ENCODE data around the gene PRRX1. TPM values are rescaled to one million over a fixed set of nuclear protein-coding genes. Genes with fewer than 3 reads are reported as not detected.

PRRX1 gene
- total RNA-seq, 1 experiment from 2014 or later, result 1.8 TPM

DNA sequence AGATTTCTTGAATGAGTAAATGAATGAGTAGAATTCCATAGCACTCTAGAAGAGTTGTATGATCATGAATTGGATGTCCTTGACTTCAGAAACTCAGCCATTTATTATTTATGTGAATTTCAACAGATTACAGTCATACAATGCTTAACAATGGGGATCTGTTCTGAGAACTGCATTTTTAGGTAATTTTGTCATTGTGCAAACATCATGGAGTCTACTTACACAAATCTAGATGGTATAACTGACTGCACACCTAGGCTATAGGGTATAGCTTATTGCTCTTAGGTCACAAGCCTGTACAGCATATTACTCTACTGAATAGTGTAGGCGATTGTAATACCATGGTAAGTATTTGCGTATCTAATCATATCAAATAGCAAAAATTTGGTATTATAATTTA is 59.6 kb downstream of the PRRX1 start:
- CTCF ChIA-PET, result no interaction called here
- no peaks in the 10 kb centered on the region for H3K9me3 Mint-ChIP-seq (ENCODE audit: low read depth, unreplicated experiment)
- no peaks in the 10 kb centered on the region for H3K4me1 Mint-ChIP-seq (ENCODE audit: low read depth, unreplicated experiment)
- no peak for DNase-seq
- BruUV-seq (replicated peaks), result no TSS peak
- no peak overlapping the region for H3K4me3 Mint-ChIP-seq (ENCODE audit: low read depth, unreplicated experiment)
- no peaks in the 10 kb centered on the region for H3K27me3 Mint-ChIP-seq (ENCODE audit: unreplicated experiment)
- no peak overlapping the region for H3K27ac Mint-ChIP-seq (ENCODE audit: unreplicated experiment)
- no peaks in the 10 kb centered on the region for H3K36me3 Mint-ChIP-seq (ENCODE audit: insufficient read depth, unreplicated experiment)
- TF ChIP-seq, protein P1, sequence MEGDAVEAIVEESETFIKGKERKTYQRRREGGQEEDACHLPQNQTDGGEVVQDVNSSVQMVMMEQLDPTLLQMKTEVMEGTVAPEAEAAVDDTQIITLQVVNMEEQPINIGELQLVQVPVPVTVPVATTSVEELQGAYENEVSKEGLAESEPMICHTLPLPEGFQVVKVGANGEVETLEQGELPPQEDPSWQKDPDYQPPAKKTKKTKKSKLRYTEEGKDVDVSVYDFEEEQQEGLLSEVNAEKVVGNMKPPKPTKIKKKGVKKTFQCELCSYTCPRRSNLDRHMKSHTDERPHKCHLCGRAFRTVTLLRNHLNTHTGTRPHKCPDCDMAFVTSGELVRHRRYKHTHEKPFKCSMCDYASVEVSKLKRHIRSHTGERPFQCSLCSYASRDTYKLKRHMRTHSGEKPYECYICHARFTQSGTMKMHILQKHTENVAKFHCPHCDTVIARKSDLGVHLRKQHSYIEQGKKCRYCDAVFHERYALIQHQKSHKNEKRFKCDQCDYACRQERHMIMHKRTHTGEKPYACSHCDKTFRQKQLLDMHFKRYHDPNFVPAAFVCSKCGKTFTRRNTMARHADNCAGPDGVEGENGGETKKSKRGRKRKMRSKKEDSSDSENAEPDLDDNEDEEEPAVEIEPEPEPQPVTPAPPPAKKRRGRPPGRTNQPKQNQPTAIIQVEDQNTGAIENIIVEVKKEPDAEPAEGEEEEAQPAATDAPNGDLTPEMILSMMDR (IDR thresholded peaks at IDR 0.05; ENCODE audit: unreplicated experiment), result no peak
- intact Hi-C loops (cut with micrococcal nuclease; ENCODE audit: unreplicated experiment), result no loop called here

DNA sequence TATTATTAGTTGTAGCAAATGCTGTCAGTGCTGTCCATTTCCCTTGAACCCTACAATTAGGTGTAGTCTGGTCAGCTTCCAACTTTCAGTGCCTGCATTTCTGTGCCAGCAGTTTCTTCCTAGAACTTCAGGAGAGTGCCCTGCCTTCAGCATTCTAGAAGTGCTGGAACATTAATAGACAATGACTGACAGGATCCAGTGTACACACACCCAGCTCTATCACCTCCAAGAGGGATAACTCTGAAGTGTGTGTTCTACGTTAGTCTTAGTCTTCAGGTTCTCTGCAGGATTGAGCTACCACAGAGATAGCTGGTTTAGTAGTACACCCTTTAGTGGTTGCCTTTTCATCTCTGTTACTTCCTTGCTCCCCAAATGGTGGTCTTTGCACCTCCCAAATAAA is 61.4 kb downstream of the PRRX1 start:
- H3K4me3 Mint-ChIP-seq (ENCODE audit: low read depth, unreplicated experiment), result no peak overlapping the region
- intact Hi-C loops (cut with micrococcal nuclease; ENCODE audit: unreplicated experiment), result no loop called here
- no peaks in the 10 kb centered on the region for H3K36me3 Mint-ChIP-seq (ENCODE audit: insufficient read depth, unreplicated experiment)
- no peak overlapping the region for H3K27ac Mint-ChIP-seq (ENCODE audit: unreplicated experiment)
- BruUV-seq (replicated peaks), result no TSS peak
- H3K9me3 Mint-ChIP-seq (ENCODE audit: low read depth, unreplicated experiment), result no peaks in the 10 kb centered on the region
- TF ChIP-seq, protein P1 (IDR thresholded peaks at IDR 0.05; ENCODE audit: unreplicated experiment), result no peak
- H3K27me3 Mint-ChIP-seq (ENCODE audit: unreplicated experiment), result no peaks in the 10 kb centered on the region
- CTCF ChIA-PET, result no interaction called here
- H3K4me1 Mint-ChIP-seq (ENCODE audit: low read depth, unreplicated experiment), result peaks cover 11% of the 10 kb centered on the region
- DNase-seq, result no peak

DNA sequence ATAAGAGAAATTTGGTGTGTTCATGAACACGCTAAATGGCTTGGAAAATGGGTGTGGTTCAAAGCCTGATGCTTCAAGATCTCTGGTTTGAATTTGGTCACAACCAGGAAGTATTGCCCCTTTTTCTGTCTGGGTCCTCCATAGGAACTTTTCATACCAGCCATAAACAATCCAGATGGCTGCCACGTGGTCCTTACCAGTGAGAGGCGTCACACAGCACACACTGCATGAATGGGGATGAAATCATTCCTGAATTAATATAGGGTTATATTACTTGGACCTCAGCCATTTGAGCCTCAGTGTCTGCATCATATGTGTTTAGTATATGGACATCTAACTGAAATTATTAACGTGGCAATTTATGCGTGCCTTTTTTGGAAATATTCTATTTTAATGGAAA is 64.0 kb downstream of the PRRX1 start:
- Mint-ChIP-seq H3K27ac (ENCODE audit: unreplicated experiment) (no peak overlapping the region), H3K27me3 (ENCODE audit: unreplicated experiment) (no peaks in the 10 kb centered on the region), H3K4me3 (ENCODE audit: low read depth, unreplicated experiment) (no peak overlapping the region), H3K9me3 (ENCODE audit: low read depth, unreplicated experiment) (no peaks in the 10 kb centered on the region), H3K36me3 (ENCODE audit: insufficient read depth, unreplicated experiment) (no peaks in the 10 kb centered on the region), H3K4me1 (ENCODE audit: low read depth, unreplicated experiment) (peaks cover 11% of the 10 kb centered on the region)
- DNase-seq, result no peak
- TF ChIP-seq, protein P1 (IDR thresholded peaks at IDR 0.05; ENCODE audit: unreplicated experiment), result no peak
- intact Hi-C loops (cut with micrococcal nuclease; ENCODE audit: unreplicated experiment), result no loop called here
- CTCF ChIA-PET, result no interaction called here
- no TSS peak for BruUV-seq (replicated peaks)

DNA sequence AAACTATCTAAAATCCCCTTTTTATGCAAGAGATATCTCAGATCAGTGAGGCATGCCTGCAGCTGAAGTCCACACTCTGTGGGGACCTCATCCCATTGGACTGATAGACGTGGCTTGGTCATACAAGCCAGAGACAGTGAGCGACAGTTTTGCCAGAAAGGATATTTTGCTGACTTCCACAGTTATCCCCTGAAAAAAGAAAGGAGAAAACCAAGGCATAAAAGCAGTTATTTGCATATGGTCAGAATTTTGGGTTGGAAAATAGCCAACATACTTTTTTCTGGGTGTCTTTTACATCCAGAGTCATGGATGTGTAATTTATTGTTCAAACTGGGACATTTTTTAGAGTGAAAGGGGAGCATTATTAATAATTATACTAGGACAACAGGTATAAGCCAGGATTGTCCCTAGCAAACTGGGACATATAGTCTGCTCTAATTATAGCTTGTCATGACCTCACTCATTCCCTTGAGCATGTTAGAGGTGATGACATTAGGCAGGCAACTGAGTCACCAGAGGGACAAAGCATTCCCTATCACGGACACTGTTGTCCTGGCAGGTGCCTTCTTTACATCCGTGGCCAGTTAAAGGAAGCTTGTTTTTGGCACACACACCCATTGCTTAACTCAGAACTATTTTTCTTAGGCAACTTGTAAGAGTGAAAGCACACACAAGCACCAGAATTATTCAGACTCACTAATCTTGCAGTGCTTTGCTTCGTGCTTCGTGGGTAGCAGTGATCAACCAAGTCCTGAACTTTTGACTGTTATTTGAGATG is 65.5 kb downstream of the PRRX1 start:
- intact Hi-C loops (cut with micrococcal nuclease; ENCODE audit: unreplicated experiment), result no loop called here
- Mint-ChIP-seq H3K27ac (ENCODE audit: unreplicated experiment) (no peak overlapping the region), H3K4me3 (ENCODE audit: low read depth, unreplicated experiment) (no peak overlapping the region), H3K4me1 (ENCODE audit: low read depth, unreplicated experiment) (peaks cover 11% of the 10 kb centered on the region), H3K27me3 (ENCODE audit: unreplicated experiment) (no peaks in the 10 kb centered on the region), H3K36me3 (ENCODE audit: insufficient read depth, unreplicated experiment) (no peaks in the 10 kb centered on the region), H3K9me3 (ENCODE audit: low read depth, unreplicated experiment) (no peaks in the 10 kb centered on the region)
- CTCF ChIA-PET, result interaction anchor here (1.5 kb wide), 1 partner anchor 40 kb away, joined by 9 read pairs; no protein-coding TSS in a partner anchor
- no TSS peak for BruUV-seq (replicated peaks)
- DNase-seq, result no peak
- TF ChIP-seq, protein P1 (IDR thresholded peaks at IDR 0.05; ENCODE audit: unreplicated experiment), result no peak
